ENCODE data around the gene CHRD. TPM values are rescaled to one million over a fixed set of nuclear protein-coding genes. Genes with fewer than 3 reads are reported as not detected.

Gene CHRD
- total and polyA plus RNA-seq, 10 of the 15 experiments (the other 5 are each of a cell fraction or from before 2014, with no cell fraction given) = not detected

DNA sequence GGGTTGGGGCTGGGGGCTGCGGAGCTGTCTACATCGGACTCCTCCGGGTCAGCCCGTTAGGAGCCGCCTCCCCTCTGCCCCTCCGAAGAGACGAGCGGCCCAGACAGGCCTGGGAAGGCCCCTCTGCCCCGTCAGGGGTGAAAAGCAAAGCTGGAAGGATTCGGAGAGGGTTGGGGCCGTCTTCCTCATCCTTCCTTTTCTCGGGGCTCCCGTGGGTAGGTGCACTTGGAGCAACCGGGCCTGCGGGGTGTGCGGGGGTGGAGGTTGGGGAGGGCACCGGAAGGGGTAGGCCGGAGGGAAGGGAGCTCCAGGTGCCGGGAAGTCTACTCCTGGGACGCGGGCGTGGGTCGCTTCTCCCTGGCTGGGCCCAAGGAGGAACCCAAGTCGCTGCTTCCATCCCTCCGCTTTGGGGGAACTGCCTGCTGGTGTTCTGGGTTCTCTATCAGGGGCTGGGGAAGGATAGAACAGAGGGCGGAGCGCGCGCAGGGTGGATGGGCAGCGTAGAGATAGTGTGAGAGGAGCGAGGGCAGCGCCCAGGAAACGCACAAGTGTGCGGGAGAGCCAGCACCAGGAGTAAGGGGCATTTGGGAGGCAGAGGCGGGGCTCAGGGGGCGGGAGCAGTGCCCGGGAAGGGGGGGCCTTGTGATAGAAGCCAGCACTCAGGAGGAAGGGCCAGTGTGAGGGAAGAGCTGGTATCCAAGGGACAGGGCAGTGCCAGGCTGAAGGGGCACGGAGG lies 17.8 kb upstream of the CHRD start:
- Histone ChIP-seq H3K36me3 (ENCODE audit: control insufficient read depth in 2 of 2, insufficient read depth in 2 of 2, low read length in 1 of 2) (peaks cover 0 to 5% of the 10 kb centered on the region in 2 experiments; a peak in 1 of 4 replicates), H3K4me1 (ENCODE audit: control insufficient read depth, insufficient read depth, low read length) (peaks cover 10% of the 10 kb centered on the region), H2AFZ (ENCODE audit: control insufficient read depth, low read depth, low read length) (peak overlapping the region; percentile 75), H3K79me2 (ENCODE audit: control insufficient read depth, insufficient read depth, low read length) (peaks cover 20% of the 10 kb centered on the region), H3K27me3 (replicated peaks in 1 of 2; ENCODE audit: control insufficient read depth in 2 of 2, insufficient read depth in 2 of 2, low read length in 1 of 2) (no peaks in the 10 kb centered on the region; a peak in 1 of 4 replicates), H3K9me3 (replicated peaks; ENCODE audit: control insufficient read depth, insufficient read depth, low read length) (no peaks in the 10 kb centered on the region), H3K9ac (ENCODE audit: control insufficient read depth, insufficient read depth, low read length) (peak overlapping the region; percentile 81), H3K27ac (ENCODE audit: control insufficient read depth, insufficient read depth) (peak overlapping the region; percentile 87), H4K20me1 (ENCODE audit: control insufficient read depth, insufficient read depth) (no peaks in the 10 kb centered on the region), H3K4me3 (peak overlapping the region; percentile 67), H3K4me2 (ENCODE audit: control insufficient read depth, insufficient read depth) (peak overlapping the region; percentile 74)
- ChIA-PET CTCF (interaction anchor here (0.6 to 2.9 kb wide), 4 partner anchors 9 to 152 kb away, joined by 3 to 10 read pairs (median 4); no protein-coding TSS in a partner anchor), RAD21 (ENCODE audit: unreplicated experiment) (interaction anchor here (0.9 to 1.4 kb wide), 3 partner anchors 10 to 107 kb away, joined by 3 to 7 read pairs (median 3); no protein-coding TSS in a partner anchor), POLR2A (interaction anchor here (0.5 to 1.0 kb wide), 7 partner anchors 8 to 175 kb away, joined by 3 to 4 read pairs (median 3); no protein-coding TSS in a partner anchor), SMC1A (ENCODE audit: uncharacterized antibody, unreplicated experiment) (interaction anchor here (1.7 kb wide), 1 partner anchor 10 kb away, joined by 6 read pairs; no protein-coding TSS in a partner anchor)
- DNase-seq (ENCODE audit: low read depth, low spot score) (no peak), FAIRE-seq (no peak), ATAC-seq (peak; percentile 48)
- in situ Hi-C loops (cut with MboI) = no loop called here
- BruUV-seq (replicated peaks) = no TSS peak
- intact Hi-C loops (cut with micrococcal nuclease; ENCODE audit: unreplicated experiment) = loop anchor here (5.0 kb wide), 1 partner anchor 45 kb away; no protein-coding TSS in a partner anchor
- under 1% methylated on average over 37 of the region's 38 CpGs for WGBS (ENCODE audit: insufficient coverage, insufficient replicate concordance, low lambda C conversion rate, missing lambda C conversion rate)
- TF ChIP-seq CBX3 (IDR thresholded peaks at IDR 0.05; ENCODE audit: borderline replicate concordance, low read depth) = no peak
- 0 out of 2 replicates have a peak, but pooled peaks have one; percentile 26 for TF ChIP-seq EED (IDR thresholded peaks at IDR 0.05; ENCODE audit: low read depth)
- TF ChIP-seq CEBPB (IDR thresholded peaks at IDR 0.05; ENCODE audit: borderline replicate concordance in 1 of 2, low read depth in 2 of 2, low read length in 2 of 2) = no peak
- TF ChIP-seq RELA (IDR thresholded peaks at IDR 0.05; ENCODE audit: borderline replicate concordance, partially characterized antibody) = no peak
- TF ChIP-seq NR2C1 (IDR thresholded peaks at IDR 0.05) = no peak
- no peak for TF ChIP-seq NRF1 (conservative IDR thresholded peaks at IDR 0.05; ENCODE audit: low read depth, low read length)
- TF ChIP-seq ETV6 (conservative IDR thresholded peaks at IDR 0.05 in 1 of 2, IDR thresholded peaks at IDR 0.05 in 1 of 2; ENCODE audit: borderline replicate concordance in 1 of 2, low read depth in 1 of 2) = no peak
- TF ChIP-seq RCOR1 (conservative IDR thresholded peaks at IDR 0.05; ENCODE audit: low read depth, low read length) = no peak
- TF ChIP-seq, protein P1, sequence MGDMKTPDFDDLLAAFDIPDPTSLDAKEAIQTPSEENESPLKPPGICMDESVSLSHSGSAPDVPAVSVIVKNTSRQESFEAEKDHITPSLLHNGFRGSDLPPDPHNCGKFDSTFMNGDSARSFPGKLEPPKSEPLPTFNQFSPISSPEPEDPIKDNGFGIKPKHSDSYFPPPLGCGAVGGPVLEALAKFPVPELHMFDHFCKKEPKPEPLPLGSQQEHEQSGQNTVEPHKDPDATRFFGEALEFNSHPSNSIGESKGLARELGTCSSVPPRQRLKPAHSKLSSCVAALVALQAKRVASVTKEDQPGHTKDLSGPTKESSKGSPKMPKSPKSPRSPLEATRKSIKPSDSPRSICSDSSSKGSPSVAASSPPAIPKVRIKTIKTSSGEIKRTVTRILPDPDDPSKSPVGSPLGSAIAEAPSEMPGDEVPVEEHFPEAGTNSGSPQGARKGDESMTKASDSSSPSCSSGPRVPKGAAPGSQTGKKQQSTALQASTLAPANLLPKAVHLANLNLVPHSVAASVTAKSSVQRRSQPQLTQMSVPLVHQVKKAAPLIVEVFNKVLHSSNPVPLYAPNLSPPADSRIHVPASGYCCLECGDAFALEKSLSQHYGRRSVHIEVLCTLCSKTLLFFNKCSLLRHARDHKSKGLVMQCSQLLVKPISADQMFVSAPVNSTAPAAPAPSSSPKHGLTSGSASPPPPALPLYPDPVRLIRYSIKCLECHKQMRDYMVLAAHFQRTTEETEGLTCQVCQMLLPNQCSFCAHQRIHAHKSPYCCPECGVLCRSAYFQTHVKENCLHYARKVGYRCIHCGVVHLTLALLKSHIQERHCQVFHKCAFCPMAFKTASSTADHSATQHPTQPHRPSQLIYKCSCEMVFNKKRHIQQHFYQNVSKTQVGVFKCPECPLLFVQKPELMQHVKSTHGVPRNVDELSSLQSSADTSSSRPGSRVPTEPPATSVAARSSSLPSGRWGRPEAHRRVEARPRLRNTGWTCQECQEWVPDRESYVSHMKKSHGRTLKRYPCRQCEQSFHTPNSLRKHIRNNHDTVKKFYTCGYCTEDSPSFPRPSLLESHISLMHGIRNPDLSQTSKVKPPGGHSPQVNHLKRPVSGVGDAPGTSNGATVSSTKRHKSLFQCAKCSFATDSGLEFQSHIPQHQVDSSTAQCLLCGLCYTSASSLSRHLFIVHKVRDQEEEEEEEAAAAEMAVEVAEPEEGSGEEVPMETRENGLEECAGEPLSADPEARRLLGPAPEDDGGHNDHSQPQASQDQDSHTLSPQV (IDR thresholded peaks at IDR 0.05) = no peak
- no peak for TF ChIP-seq RFX5 (IDR thresholded peaks at IDR 0.05; ENCODE audit: low read depth, low read length)
- no peak for TF ChIP-seq JUND (IDR thresholded peaks at IDR 0.05; ENCODE audit: low read depth, low read length)
- TF ChIP-seq DPF2 (IDR thresholded peaks at IDR 0.05) = no peak
- TF ChIP-seq CREB1 (IDR thresholded peaks at IDR 0.05; ENCODE audit: low read depth) = no peak
- no peak for TF ChIP-seq ESRRA (IDR thresholded peaks at IDR 0.05; ENCODE audit: low read length)
- 0 out of 2 replicates have a peak, but pooled peaks have one; percentile 1 for TF ChIP-seq NR2F1 (conservative IDR thresholded peaks at IDR 0.05)
- no peak for TF ChIP-seq GATAD2B (conservative IDR thresholded peaks at IDR 0.05; ENCODE audit: low read depth)
- no peak for TF ChIP-seq MTA2 (IDR thresholded peaks at IDR 0.05; ENCODE audit: low read depth)

Data from GM12878 (cell line).